NCI-H82 treated with DMSO at 0.1 percent for 48 hours (cell line): ENCODE measurements around the gene PAQR4.

Experiments
- DNase-seq: peaks from one replicate; lab custom pipeline; 2025; ENCODE audit not compliant: unreplicated experiment; lab: John Stamatoyannopoulos, UW

PAQR4 gene

GRCh38 chr16:3020604-3021448, 51.7 kb downstream of the PAQR4 start:
- no peak for DNase-seq

GRCh38 chr16:3021449-3022207, 52.5 kb downstream of the PAQR4 start:
- DNase-seq, result peak; percentile 47

GRCh38 chr16:3022208-3022683, 53.1 kb downstream of the PAQR4 start:
- no peak for DNase-seq

GRCh38 chr16:3022684-3023414, 53.7 kb downstream of the PAQR4 start:
- no peak for DNase-seq
